HL-60/S4 treated with phorbol 12-myristate 13-acetate at 8.2 ng/mL for 4 days and 3 days (cell line): ENCODE measurements around the gene MSH2.
"Not testable (repeated sequence)": the region's sequence is repeated elsewhere in the genome, so short reads cannot be mapped to it uniquely, and the experiment has no call there.

Source experiments
- in situ Hi-C: fragments of 300-500 bp; cut with MboI; formaldehyde crosslinking; loops from 2 replicates; pipeline ENCODE4 v1.15.0; 2022; ENCODE audit warnings: low sequenced_read_pairs

Gene MSH2

GRCh38 chr2:47406649-47407330, 3.8 kb downstream of the MSH2 start:
- in situ Hi-C loops = not testable (repeated sequence)

GRCh38 chr2:47407976-47408375, 5.0 kb downstream of the MSH2 start:
- in situ Hi-C loops = not testable (repeated sequence)

- in situ Hi-C loops = no loop called here
Measured at GRCh38 chr2:47414682-47415458, 11.9 kb downstream of the MSH2 start.

GRCh38 chr2:47420214-47420613, 17.3 kb downstream of the MSH2 start:
- in situ Hi-C loops = no loop called here

- in situ Hi-C loops = not testable (repeated sequence)
Measured at GRCh38 chr2:47420683-47421082, 17.7 kb downstream of the MSH2 start.

GRCh38 chr2:47422016-47422415, 19.1 kb downstream of the MSH2 start:
- in situ Hi-C loops = no loop called here

GRCh38 chr2:47422560-47422959, 19.6 kb downstream of the MSH2 start:
- in situ Hi-C loops = no loop called here

GRCh38 chr2:47426786-47427185, 23.8 kb downstream of the MSH2 start:
- in situ Hi-C loops = no loop called here

- in situ Hi-C loops = no loop called here
Measured at GRCh38 chr2:47429795-47430194, 26.8 kb downstream of the MSH2 start.

- in situ Hi-C loops = not testable (repeated sequence)
Measured at GRCh38 chr2:47433006-47433405, 30.1 kb downstream of the MSH2 start.

- in situ Hi-C loops = not testable (repeated sequence)
Measured at GRCh38 chr2:47433445-47433844, 30.5 kb downstream of the MSH2 start.

GRCh38 chr2:47437287-47437686, 34.3 kb downstream of the MSH2 start:
- in situ Hi-C loops = no loop called here

GRCh38 chr2:47438106-47438505, 35.1 kb downstream of the MSH2 start:
- in situ Hi-C loops = no loop called here

- in situ Hi-C loops = no loop called here
Measured at GRCh38 chr2:47438783-47439182, 35.8 kb downstream of the MSH2 start.

GRCh38 chr2:47451790-47452189, 48.8 kb downstream of the MSH2 start:
- in situ Hi-C loops = loop anchor here (10.0 kb wide), 1 partner anchor 313 kb away; no protein-coding TSS in a partner anchor

- in situ Hi-C loops = loop anchor here (10.0 kb wide), 1 partner anchor 312 kb away; no protein-coding TSS in a partner anchor
Measured at GRCh38 chr2:47452761-47453160, 49.8 kb downstream of the MSH2 start.

- in situ Hi-C loops = loop anchor here (10.0 kb wide), 1 partner anchor 310 kb away; no protein-coding TSS in a partner anchor
Measured at GRCh38 chr2:47454818-47455217, 51.9 kb downstream of the MSH2 start.

GRCh38 chr2:47455411-47455810, 52.5 kb downstream of the MSH2 start:
- in situ Hi-C loops = loop anchor here (10.0 kb wide), 1 partner anchor 309 kb away; no protein-coding TSS in a partner anchor

GRCh38 chr2:47456851-47457250, 53.9 kb downstream of the MSH2 start:
- in situ Hi-C loops = loop anchor here (10.0 kb wide), 1 partner anchor 308 kb away; no protein-coding TSS in a partner anchor

- in situ Hi-C loops = loop anchor here (10.0 kb wide), 1 partner anchor 308 kb away; no protein-coding TSS in a partner anchor
Measured at GRCh38 chr2:47457268-47457667, 54.3 kb downstream of the MSH2 start.

- in situ Hi-C loops = loop anchor here (10.0 kb wide), 1 partner anchor 306 kb away; no protein-coding TSS in a partner anchor
Measured at GRCh38 chr2:47459021-47459420, 56.1 kb downstream of the MSH2 start.

GRCh38 chr2:47460766-47461165, 57.8 kb downstream of the MSH2 start:
- in situ Hi-C loops = no loop called here
